Endothelial cell of umbilical vein (primary cell): ENCODE measurements around the gene EIF3K. TPM values are rescaled to one million over a fixed set of nuclear protein-coding genes. Genes with fewer than 3 reads are reported as not detected.
A peak's percentile ranks its signal among the peaks of the same experiment; 100 is the strongest.

ENCODE experiments used
- BruUV-seq: library from RNA; stranded (reverse); fragments of 400-500 nt; replicated peaks from 2 replicates; lab custom pipeline; 2021; lab: Mats Ljungman, UMichigan
- CTCF ChIA-PET: fragments of 300-600, 350-600 bp; sonication (Branson Sonifier 250); formaldehyde crosslinking; loops from one replicate; lab custom pipeline; 2021; ENCODE audit warnings: antibody characterized with exemption, inconsistent platforms; lab: Charles Lee
- POLR2A ChIA-PET: fragments of 300-600, 350-600 bp; sonication (Branson Sonifier 250); formaldehyde crosslinking; loops from one replicate; lab custom pipeline; 2021; ENCODE audit warnings: antibody characterized with exemption, inconsistent platforms; lab: Charles Lee
- DNase-seq: peaks from one replicate; pipeline ENCODE4 v3.0.0-alpha.2; 2011; ENCODE audit warnings: low read depth, low spot score
- FAIRE-seq: peaks from 2 replicates; lab custom pipeline; 2011; peaks lifted over from hg19 to GRCh38; lab: Jason Lieb, UNC
- H2AFZ ChIP-seq: 2 replicates; pipeline ENCODE4 v1.6.0; 2012; ENCODE audit warnings: low read depth, low read length, control low read depth, inconsistent platforms
- H3K27ac ChIP-seq: 2 replicates; pipeline ENCODE4 v1.5.1; 2011; ENCODE audit warnings: low read depth, mild to moderate bottlenecking, control low read depth, low read length, moderate library complexity; ENCODE audit not compliant: insufficient read depth
- H3K27me3 ChIP-seq, 2 experiments: 2 replicates each; pipeline versions ENCODE4 v1.6.0 to v1.6.1; 2011; ENCODE audit warnings: low read length in 2 of 2, mixed read lengths in 1 of 2; ENCODE audit not compliant: control insufficient read depth in 2 of 2, insufficient read depth in 2 of 2
- H3K36me3 ChIP-seq, 2 experiments: 2 replicates in 1 of 2; 3 replicates in 1 of 2; pipeline ENCODE4 v1.5.1; 2011; ENCODE audit warnings: low read length in 2 of 2, mild to moderate bottlenecking in 1 of 2, moderate library complexity in 1 of 2; ENCODE audit not compliant: control insufficient read depth in 2 of 2, insufficient read depth in 2 of 2; ENCODE audit errors: extremely low read depth in 1 of 2
- H3K4me1 ChIP-seq: 3 replicates; pipeline ENCODE4 v1.5.1; 2011; ENCODE audit warnings: mild to moderate bottlenecking, low read length; ENCODE audit not compliant: control insufficient read depth, insufficient read depth; ENCODE audit errors: extremely low read depth
- H3K4me2 ChIP-seq: 2 replicates; pipeline ENCODE4 v1.6.1; 2011; ENCODE audit warnings: low read length, control low read depth, mixed read lengths; ENCODE audit not compliant: insufficient read depth
- H3K4me3 ChIP-seq, 3 experiments: fragments of 200-600 bp in 1 of 3; sonication (generic), shearing (Covaris generic) in 1 of 3; replicated peaks in 1 of 3; 2 replicates each; pipeline ENCODE4 v1.5.1; 2011 to 2016; ENCODE audit warnings: control low read depth in 3 of 3, low read length in 3 of 3, mild to moderate bottlenecking in 2 of 3, inconsistent platforms in 1 of 3, low read depth in 1 of 3, moderate library complexity in 1 of 3; ENCODE audit not compliant: insufficient read depth in 1 of 3
- H3K79me2 ChIP-seq: 2 replicates; pipeline ENCODE4 v1.6.0; 2012; ENCODE audit warnings: low read length, inconsistent platforms; ENCODE audit not compliant: control insufficient read depth, insufficient read depth
- H3K9ac ChIP-seq: replicated peaks from 2 replicates; pipeline ENCODE3; 2011; ENCODE audit warnings: low read length, control low read depth; ENCODE audit not compliant: insufficient read depth; ENCODE audit errors: extremely low read depth
- H3K9me1 ChIP-seq: replicated peaks from 3 replicates; pipeline ENCODE4 v1.6.0; 2011; ENCODE audit warnings: mild to moderate bottlenecking, low read length; ENCODE audit not compliant: control insufficient read depth, insufficient read depth; ENCODE audit errors: extremely low read depth
- H3K9me3 ChIP-seq: replicated peaks from 2 replicates; pipeline ENCODE4 v1.5.1; 2012; ENCODE audit warnings: low read length, inconsistent platforms; ENCODE audit not compliant: control insufficient read depth, insufficient read depth
- H4K20me1 ChIP-seq: replicated peaks from 2 replicates; pipeline ENCODE3; 2011; ENCODE audit warnings: mild to moderate bottlenecking, low read length; ENCODE audit not compliant: control insufficient read depth, insufficient read depth; ENCODE audit errors: extremely low read depth
- CTCF ChIP-seq, 2 donors: IDR thresholded peaks; 1 replicate in 1 of 2; 2 replicates in 1 of 2; pipeline ENCODE4 v1.5.1; 2011; ENCODE audit warnings: low read length in 2 of 2, mild to moderate bottlenecking in 2 of 2, moderate library complexity in 2 of 2, control low read depth in 1 of 2, inconsistent platforms in 1 of 2, low read depth in 1 of 2; ENCODE audit not compliant: insufficient read depth in 1 of 2; ENCODE audit errors: extremely low read depth in 1 of 2
- EZH2 ChIP-seq: IDR thresholded peaks from 2 replicates; pipeline ENCODE4 v1.6.1; 2012; ENCODE audit warnings: borderline replicate concordance, low read depth, mild to moderate bottlenecking, moderate library complexity, low read length, inconsistent platforms; ENCODE audit not compliant: severe bottlenecking
- JUN ChIP-seq: IDR thresholded peaks from 2 replicates; pipeline ENCODE4 v1.6.1; 2011; ENCODE audit warnings: borderline replicate concordance, low read depth; ENCODE audit not compliant: insufficient read length, insufficient read depth
- MAX ChIP-seq: IDR thresholded peaks from 2 replicates; pipeline ENCODE4 v1.6.1; 2011; ENCODE audit not compliant: insufficient read depth, insufficient read length
- MYC ChIP-seq: IDR thresholded peaks from one replicate; pipeline ENCODE4 v1.6.1; 2011; ENCODE audit warnings: mild to moderate bottlenecking, low read depth, low read length
- POLR2A ChIP-seq: IDR thresholded peaks from 2 replicates; pipeline ENCODE4 v1.6.1; 2012; ENCODE audit warnings: low read depth, mild to moderate bottlenecking, control low read depth, low read length
- dilution Hi-C: fragments of 300-500 bp; cut with MboI; formaldehyde crosslinking; loops from one replicate; pipeline ENCODE4 v1.15.0; 2019; ENCODE audit warnings: low sequenced_read_pairs; ENCODE audit not compliant: extremely low pct_ligation_motif_present
- intact Hi-C: fragments of 100-400 bp; cut with micrococcal nuclease; formaldehyde crosslinking; loops from one replicate; pipeline ENCODE4 v1.10.0; 2022
- polyA plus RNA-seq, 4 experiments: library from polyadenylated mRNA; depleted of rRNA in 3 of 4; stranded (reverse) in 3 of 4; unstranded in 1 of 4; fragments of >200 nt; gene quantifications; 2 replicates each; pipeline versions ENCODE4 v1.2.1 to v1.2.3, GENCODE V29; 2011 to 2012; ENCODE audit warnings: missing spikeins in 1 of 4
- total RNA-seq: library from RNA; stranded (reverse); gene quantifications from 2 replicates; pipeline ENCODE4 v1.2.3, GENCODE V29; 2021

EIF3K gene
- total and polyA plus RNA-seq, 2 donors (not counting 3 experiments of a cell fraction or from before 2014, with no cell fraction given): 267 to 584 TPM

DNA sequence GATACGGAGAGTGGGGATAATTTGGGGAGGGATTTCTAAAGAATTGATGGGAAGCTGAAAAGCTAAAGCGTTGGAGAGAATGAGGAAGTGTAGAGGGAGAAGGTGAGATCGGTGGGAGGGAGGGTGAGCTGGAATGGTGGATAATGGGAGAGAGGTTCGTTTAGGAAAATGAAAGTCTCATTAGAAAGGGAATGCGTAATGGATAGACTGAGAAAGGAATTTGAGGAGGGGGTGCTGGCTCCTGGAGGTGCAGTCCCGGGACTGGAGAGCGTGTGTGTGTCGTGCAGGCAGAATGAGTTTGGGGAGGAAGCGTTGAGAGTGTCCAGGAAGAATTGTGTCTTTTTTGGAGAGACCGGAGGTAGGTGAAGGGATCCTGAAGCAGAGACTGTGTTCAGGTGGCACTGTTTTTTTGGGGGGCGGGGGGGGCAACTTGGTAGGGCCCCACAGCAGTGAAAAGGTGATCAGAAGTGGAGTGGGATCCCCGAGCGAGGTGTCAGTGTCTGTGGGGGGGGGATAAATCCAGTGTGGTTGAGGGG is 29.8 kb downstream of the EIF3K start:
- H3K9ac ChIP-seq: peak overlapping the region; percentile 92

More for the DNA sequence above, 29.8 kb downstream of the EIF3K start:
- DNase-seq (no peak), FAIRE-seq (no peak)
- Histone ChIP-seq H3K4me3 (peak overlapping the region; percentile 96 to 99 (median 98)), H3K27ac (peak overlapping the region; percentile 70), H3K9me1 (no peaks in the 10 kb centered on the region), H2AFZ (no peak overlapping the region), H3K36me3 (no peaks in the 10 kb centered on the region), H3K27me3 (no peaks in the 10 kb centered on the region), H3K79me2 (peaks cover 64% of the 10 kb centered on the region), H4K20me1 (no peaks in the 10 kb centered on the region), H3K4me2 (peak overlapping the region; percentile 54), H3K9me3 (no peaks in the 10 kb centered on the region), H3K4me1 (peaks cover 42% of the 10 kb centered on the region)
- no TSS peak for BruUV-seq
- POLR2A ChIA-PET: interaction anchor here (1.9 to 3.0 kb wide), 5 partner anchors 9 to 58 kb away, joined by 4 to 28 read pairs (median 9); no protein-coding TSS in a partner anchor
- intact Hi-C loops (loop anchor here (1.0 to 10.0 kb wide), 2 partner anchors 58 to 206 kb away; no protein-coding TSS in a partner anchor), dilution Hi-C loops (no loop called here)
- no peak for TF ChIP-seq POLR2A
- no peak for TF ChIP-seq MAX
- TF ChIP-seq EZH2: no peak
- no peak for TF ChIP-seq CTCF (IDR thresholded peaks at IDR 0.05; ENCODE audit: extremely low read depth in 1 of 2, insufficient read depth in 1 of 2, low read depth in 1 of 2, low read length in 2 of 2)
- TF ChIP-seq MYC: no peak
- TF ChIP-seq JUN: no peak
- CTCF ChIA-PET: interaction anchor here (0.7 to 5.0 kb wide), 8 partner anchors 13 to 246 kb away, joined by 3 to 57 read pairs (median 3); partner anchors contain the start of gene FAM98C
